Spleen (tissue), 11 donors: ENCODE measurements around the gene PTPRK. TPM values are rescaled to one million over a fixed set of nuclear protein-coding genes. Genes with fewer than 3 reads are reported as not detected.

Source experiments
- DNase-seq: peaks from one replicate; pipeline ENCODE4 v3.0.0-alpha.2; 2020
- H3K27ac ChIP-seq, 8 donors: fragments of 200-600 bp; sonication (generic) in 7 of 8; 1 replicate in 4 of 8; 2 replicates in 4 of 8; pipeline versions ENCODE4 v1.5.0 to v1.8.0; 2016 to 2021; ENCODE audit warnings: inconsistent platforms in 4 of 8, mild to moderate bottlenecking in 4 of 8, moderate library complexity in 1 of 8
- H3K27me3 ChIP-seq, 7 donors: fragments of 200-600 bp; sonication (generic) in 6 of 7; replicated peaks in 1 of 7; 1 replicate in 4 of 7; 2 replicates in 3 of 7; pipeline versions ENCODE4 v1.5.0 to v1.8.0; 2016 to 2021; ENCODE audit warnings: inconsistent platforms in 3 of 7, mild to moderate bottlenecking in 1 of 7
- H3K36me3 ChIP-seq, 6 donors: fragments of 200-600 bp; sonication (generic) in 5 of 6; 1 replicate in 4 of 6; 2 replicates in 2 of 6; pipeline versions ENCODE4 v1.5.0 to v1.8.0; 2016 to 2021; ENCODE audit warnings: inconsistent platforms in 2 of 6
- H3K4me1 ChIP-seq, 6 donors: fragments of 200-600 bp; sonication (generic) in 5 of 6; 1 replicate in 3 of 6; 2 replicates in 3 of 6; pipeline versions ENCODE4 v1.5.0 to v1.8.0; 2016 to 2021; ENCODE audit warnings: inconsistent platforms in 3 of 6
- H3K4me3 ChIP-seq, 8 donors: fragments of 200-600 bp; sonication (generic) in 7 of 8; 1 replicate in 4 of 8; 2 replicates in 4 of 8; pipeline versions ENCODE4 v1.5.0 to v1.8.0; 2016 to 2021; ENCODE audit warnings: inconsistent platforms in 4 of 8, mild to moderate bottlenecking in 4 of 8, moderate library complexity in 2 of 8
- H3K9me3 ChIP-seq, 8 donors: fragments of 200-600 bp; sonication (generic) in 7 of 8; 1 replicate in 4 of 8; 2 replicates in 4 of 8; pipeline versions ENCODE4 v1.5.0 to v1.8.0; 2016 to 2021; ENCODE audit warnings: inconsistent platforms in 4 of 8
- POLR2AphosphoS5 ChIP-seq, 3 donors: sonication (generic); formaldehyde crosslinking; IDR thresholded peaks; one replicate each; pipeline ENCODE4 v1.5.1; 2017; ENCODE audit warnings: antibody characterized with exemption in 3 of 3
- WGBS, 5 donors: extraction: QIAGEN DNeasy Blood & Tissue Kit in 3 of 5; methylation state at CpG; one replicate each; pipeline versions ENCODE4 v1.1.5 to v1.1.7; 2013 to 2018; 5-methylcytosine and 5-hydroxymethylcytosine counted together
- intact Hi-C: fragments of 100-400 bp; cut with DNase I; formaldehyde crosslinking; loops from one replicate; pipeline ENCODE4 v1.15.0; 2023; ENCODE audit warnings: low total_unique reads
- polyA plus RNA-seq, 3 donors: library from polyadenylated mRNA; stranded (reverse); fragments of 200-250 nt; gene quantifications; one replicate each; pipeline ENCODE4 v1.2.1, GENCODE V29; 2013
- total RNA-seq, 7 donors: library from RNA; depleted of rRNA in 3 of 7; stranded (reverse); fragments of >200 nt in 3 of 7; fragmentation: NEBNext Ultra II Directional in 4 of 7; extraction: Animal tissue kit (Norgen Biotek cat#: 25700) in 4 of 7; gene quantifications; one replicate each; pipeline versions ENCODE4 v1.1.0 to v1.2.1, GENCODE V29; 2016 to 2021
- donor health status: healthy with polysubstance abuse.
- donor health status: DM: no; HTN: no; CAD: no; lungs with moderate emphysema.
- donor health status: DM: no; HTN: no; CAD: no.
- donor health status: Bipolar disorder and iron deficiency.
- donor health status: healthy.
- donor health status: DM: no; HTN: no; CAD: no.
- donor health status: DM: yes; HTN: yes; CAD: no.

Gene PTPRK
- total and polyA plus RNA-seq, 10 donors: 3.3 to 67.8 (median 34.0) TPM

- Histone ChIP-seq H3K27ac (no peak overlapping the region), H3K27me3 (no peaks in the 10 kb centered on the region), H3K4me1 (peaks cover 0 to 7% (median 0%) of the 10 kb centered on the region in 6 donors), H3K4me3 (no peak overlapping the region), H3K36me3 (no peaks in the 10 kb centered on the region), H3K9me3 (peaks cover 0 to 7% (median 2%) of the 10 kb centered on the region in 8 donors)
- DNase-seq: no peak
- TF ChIP-seq POLR2AphosphoS5 (IDR thresholded peaks at IDR 0.05): no peak
- WGBS, 5 donors: 78 to 87% (median 85%) methylated on average over 3 of the region's 3 CpGs
- intact Hi-C loops: no loop called here
These were observed 599.6 kb downstream of the PTPRK start for GRCh38 chr6:127920804-127921203.
